Stimulated activated CD4-positive, alpha-beta T cell treated with anti-CD3 and anti-CD28 coated beads, Interleukin-4, amount 100 ng/mL, for 4 hours (primary cell): ENCODE data around the gene FGF5.
"Not testable (repeated sequence)": the region's sequence is repeated elsewhere in the genome, so short reads cannot be mapped to it uniquely, and the experiment has no call there.

Experiments used
- DNase-seq, 2 experiments: peaks; one replicate each; pipeline ENCODE4 v3.0.0-alpha.2; 2020

Gene FGF5

DNA sequence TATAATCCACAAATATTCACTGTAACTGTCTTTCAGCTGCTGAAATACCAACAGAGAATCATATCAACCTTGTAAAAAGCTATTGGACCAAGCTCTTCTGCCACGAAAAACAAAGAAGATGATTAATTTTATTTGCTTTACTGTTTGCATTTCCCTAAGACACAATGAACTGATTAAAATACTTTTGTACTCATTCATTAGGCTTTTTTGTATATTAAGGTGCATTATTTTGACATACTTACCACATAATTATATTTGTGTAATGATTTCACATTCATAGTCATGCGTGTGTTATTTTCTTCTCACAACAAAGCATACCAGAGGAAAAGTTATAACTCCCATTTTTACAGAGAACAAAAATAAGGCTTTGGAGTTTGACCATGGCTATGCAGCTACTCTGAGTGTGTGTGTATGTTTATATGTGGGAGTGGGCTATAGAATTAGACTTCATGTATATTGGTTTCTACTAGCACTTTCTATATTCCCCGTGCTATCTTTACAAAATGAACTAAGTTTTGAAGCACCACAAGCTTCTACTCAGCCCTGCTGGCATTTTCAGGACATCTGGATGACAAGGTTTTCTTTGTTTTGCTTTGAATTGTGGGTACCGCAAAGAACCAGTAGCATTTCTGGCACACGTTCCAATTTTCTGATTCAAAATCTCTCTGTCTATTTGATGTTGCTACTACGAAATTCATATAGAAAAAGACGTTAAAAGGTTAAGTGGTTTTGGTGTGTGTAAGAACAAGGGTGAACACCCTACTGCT, 11.0 kb upstream of the FGF5 start:
- no peak for DNase-seq

DNA sequence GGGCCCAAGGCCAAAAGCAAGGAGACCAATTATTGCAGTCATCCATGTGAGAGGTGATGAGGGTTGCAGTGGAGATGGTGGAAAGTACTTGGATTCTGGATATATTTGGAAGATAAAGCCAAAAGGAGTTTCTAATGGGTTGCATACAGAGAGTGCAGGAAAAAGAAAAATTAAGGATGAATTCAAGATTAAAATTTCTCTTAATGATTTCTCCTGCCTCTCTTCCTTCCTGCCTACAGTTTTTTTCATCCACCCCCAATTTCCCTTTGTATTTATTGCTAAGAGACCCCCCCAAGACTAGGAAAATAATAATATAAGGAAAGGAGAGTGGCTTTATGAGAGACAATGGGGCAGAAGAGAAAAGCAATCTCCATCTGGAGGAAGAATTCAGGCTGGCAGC, 8.6 kb upstream of the FGF5 start:
- no peak for DNase-seq

GRCh38 chr4:80259012-80259411, 7.5 kb upstream of the FGF5 start:
- DNase-seq, result no peak

DNA sequence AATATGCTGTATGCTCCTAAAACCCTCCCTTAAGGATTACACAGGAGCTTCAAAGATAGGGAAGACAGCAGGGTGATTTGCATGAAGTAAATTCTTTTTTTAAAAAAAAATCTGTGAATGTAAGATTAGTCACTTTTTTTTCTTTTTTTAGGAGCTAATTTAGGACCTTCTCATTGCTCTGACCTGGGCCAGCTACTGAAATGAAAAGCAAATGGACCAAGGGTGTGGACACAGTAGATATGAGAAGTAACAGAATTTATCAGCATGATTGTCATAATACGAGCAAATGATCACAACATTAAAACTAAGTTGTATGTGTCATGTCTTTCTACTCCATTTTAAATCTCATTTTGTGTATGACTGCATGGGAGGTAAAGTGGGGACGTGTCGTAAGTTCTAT, 6.6 kb upstream of the FGF5 start:
- DNase-seq, result no peak

- no peak for DNase-seq
These were observed 4.4 kb upstream of the FGF5 start for GRCh38 chr4:80261989-80262600.

- DNase-seq, result no peak
These were observed 2.7 kb upstream of the FGF5 start for GRCh38 chr4:80263541-80264351.

GRCh38 chr4:80264352-80264647, 2.2 kb upstream of the FGF5 start:
- no peak for DNase-seq

- no peak for DNase-seq
These were observed 1.6 kb upstream of the FGF5 start for GRCh38 chr4:80264825-80265224.

GRCh38 chr4:80265571-80266252, 752 bp upstream of the FGF5 start:
- no peak for DNase-seq

DNA sequence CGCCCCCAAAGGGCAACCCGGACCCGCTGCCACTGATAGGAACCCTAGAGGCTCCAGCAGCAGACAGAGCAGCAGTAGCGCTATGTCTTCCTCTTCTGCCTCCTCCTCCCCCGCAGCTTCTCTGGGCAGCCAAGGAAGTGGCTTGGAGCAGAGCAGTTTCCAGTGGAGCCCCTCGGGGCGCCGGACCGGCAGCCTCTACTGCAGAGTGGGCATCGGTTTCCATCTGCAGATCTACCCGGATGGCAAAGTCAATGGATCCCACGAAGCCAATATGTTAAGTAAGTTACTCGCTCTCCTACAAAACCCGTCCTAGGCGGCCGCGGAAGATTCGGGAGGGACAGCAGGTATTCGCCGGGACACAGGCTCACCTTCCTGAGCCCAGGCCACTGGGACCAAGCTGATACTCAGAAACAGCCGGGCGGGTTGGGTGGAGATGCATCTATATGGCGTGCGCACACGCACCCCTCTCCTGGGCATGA, 477 bp downstream of the FGF5 start:
- DNase-seq, result no peak

- no peak for DNase-seq
These were observed 1.8 kb downstream of the FGF5 start for GRCh38 chr4:80268081-80268823.

DNA sequence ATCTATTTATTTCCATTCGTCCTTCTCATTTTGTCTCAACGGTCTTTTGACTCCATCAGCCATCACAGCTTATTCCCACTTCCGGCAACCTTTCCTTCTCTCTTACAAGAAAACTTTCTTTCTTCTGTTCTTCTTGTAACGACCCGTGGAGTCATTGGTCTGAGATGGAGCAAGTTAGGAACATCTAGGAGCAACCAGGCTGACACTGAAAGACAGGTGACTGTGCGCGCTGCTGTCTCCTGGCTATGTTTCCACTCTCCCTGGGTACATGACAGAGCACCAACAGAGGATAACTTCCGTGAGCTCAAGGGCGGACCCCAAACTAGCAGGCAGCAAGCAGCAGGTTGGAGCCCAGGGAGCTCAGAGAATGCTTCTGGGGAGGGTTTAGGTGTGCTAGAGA, 2.5 kb downstream of the FGF5 start:
- DNase-seq, result no peak

- no peak for DNase-seq
These were observed 3.9 kb downstream of the FGF5 start for GRCh38 chr4:80270321-80270720.

GRCh38 chr4:80270868-80271267, 4.4 kb downstream of the FGF5 start:
- DNase-seq, result no peak

DNA sequence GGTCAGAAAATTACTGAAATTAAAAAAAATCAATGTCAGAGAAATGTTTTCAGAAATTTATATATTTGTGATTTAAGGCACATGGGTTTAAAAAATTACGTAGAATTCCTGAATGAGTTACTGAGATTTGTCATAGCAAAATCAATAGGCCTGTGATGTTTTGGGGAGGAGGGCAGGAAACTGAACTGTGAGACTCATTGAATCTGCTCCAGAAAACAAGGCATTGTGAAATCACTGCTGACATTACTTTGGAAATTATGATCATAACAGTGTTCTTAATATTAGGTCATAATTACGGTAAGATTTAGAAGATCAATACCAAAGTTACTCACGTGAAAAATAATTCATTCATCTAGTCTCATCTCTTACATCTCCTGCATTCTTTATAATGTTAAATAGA, 5.3 kb downstream of the FGF5 start:
- no peak for DNase-seq

GRCh38 chr4:80276931-80277330, 10.5 kb downstream of the FGF5 start:
- no peak for DNase-seq

DNA sequence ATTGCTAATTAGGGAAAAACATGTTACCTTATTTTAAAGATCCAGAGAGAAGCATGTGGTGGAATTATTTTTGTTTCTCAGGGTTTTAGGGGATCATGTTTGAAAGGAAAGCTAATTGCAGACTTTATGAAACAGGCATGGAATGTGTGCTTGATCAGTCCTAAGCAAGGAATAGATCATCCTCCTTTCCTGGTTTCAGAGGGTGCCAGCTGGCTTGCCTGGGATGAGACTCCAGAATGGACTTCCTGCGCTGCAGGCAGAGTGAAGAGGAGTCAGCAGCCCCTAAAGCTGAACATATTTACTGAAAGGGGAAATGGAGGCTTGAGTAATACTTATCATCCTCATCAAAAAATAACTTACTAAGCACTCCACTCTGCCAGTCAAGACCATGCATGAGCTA, 13.3 kb downstream of the FGF5 start:
- no peak for DNase-seq

GRCh38 chr4:80286451-80286850, 20.0 kb downstream of the FGF5 start:
- DNase-seq, result no peak

DNA sequence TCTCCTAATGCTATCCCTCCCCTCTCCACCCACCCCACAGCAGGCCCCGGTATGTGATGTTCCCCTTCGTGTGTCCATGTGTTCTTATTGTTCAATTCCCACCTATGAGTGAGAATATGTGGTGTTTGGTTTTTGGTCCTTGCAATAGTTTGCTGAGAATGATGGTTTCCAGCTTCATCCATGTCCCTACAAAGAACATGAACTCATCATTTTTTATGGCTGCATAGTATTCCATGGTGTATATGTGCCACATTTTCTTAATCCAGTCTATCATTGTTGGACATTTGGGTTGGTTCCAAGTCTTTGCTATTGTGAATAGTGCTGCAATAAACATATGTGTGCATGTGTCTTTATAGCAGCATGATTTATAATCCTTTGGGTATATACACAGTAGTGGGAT, 24.2 kb downstream of the FGF5 start:
- DNase-seq, result not testable (repeated sequence)

GRCh38 chr4:80294206-80294605, 27.7 kb downstream of the FGF5 start:
- DNase-seq, result no peak

DNA sequence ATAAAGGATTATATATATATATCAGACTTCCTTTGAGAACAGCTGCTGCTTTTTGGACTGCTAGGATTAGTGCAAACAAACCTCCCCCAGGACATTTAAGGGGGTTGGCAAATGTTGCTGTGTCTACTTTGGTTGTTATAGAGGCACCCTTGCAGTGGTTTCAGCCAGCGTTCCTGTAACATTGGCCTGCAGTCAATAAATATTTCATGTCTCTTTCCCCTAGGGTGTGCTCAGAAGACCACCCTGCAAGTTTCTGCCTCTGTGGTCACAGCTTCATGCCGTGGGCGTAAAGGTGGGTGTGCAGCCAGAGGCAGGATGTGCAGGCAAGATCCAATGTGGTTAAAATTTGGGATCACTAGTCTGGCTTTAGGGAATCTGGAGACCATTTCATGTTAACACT, 28.9 kb downstream of the FGF5 start:
- no peak for DNase-seq

DNA sequence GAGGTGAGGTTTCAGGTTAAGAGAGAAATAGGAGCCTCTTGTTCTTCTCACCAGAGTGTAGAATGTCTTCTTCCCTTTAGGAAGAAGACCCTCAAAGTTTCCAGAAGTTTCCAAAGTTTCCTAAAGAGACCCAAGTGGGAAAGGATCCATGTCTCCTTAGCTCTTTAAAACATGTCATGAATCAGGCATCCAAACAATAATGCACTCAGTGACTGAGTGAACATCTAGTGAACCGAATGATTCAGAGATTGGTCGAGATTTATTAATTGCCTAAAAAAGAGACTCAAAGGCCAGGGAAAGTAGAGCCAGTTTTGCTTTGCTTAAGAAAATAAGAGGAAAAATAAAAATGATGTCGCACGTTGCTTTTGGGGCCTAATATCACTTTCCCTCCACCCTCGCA, 29.4 kb downstream of the FGF5 start:
- DNase-seq, result no peak

DNA sequence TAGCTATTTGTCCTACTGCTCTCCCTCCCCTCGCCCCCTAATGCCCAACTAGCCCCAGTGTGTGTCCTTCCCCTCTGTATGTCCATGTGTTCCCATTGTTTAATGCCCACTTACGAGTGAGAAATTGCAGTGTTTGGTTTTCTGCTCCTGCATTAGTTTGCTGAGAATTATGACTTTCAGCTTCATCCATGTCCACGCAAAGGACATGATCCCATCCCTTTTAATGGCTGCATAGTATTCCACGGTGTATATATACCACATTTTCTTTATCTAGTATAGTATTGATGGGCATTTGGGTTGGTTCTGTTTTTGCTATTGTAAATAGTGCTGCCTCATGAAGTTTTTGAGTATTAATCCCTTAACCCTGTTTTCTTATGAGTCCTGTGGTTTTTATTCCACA, 35.4 kb downstream of the FGF5 start:
- no peak for DNase-seq
